CD4-positive, alpha-beta memory T cell (primary cell): ENCODE measurements around the gene KLK5. TPM values are rescaled to one million over a fixed set of nuclear protein-coding genes. Genes with fewer than 3 reads are reported as not detected.
"Not testable (repeated sequence)": the region's sequence is repeated elsewhere in the genome, so short reads cannot be mapped to it uniquely, and the experiment has no call there.

ENCODE experiments used
- CTCF ChIA-PET: fragments of 350-600 bp; sonication (Branson Sonifier 250); formaldehyde crosslinking; loops from one replicate; lab custom pipeline; 2021; ENCODE audit warnings: inconsistent platforms; ENCODE audit not compliant: partially characterized antibody; lab: Charles Lee
- POLR2A ChIA-PET: fragments of 350-600 bp; sonication (Branson Sonifier 250); formaldehyde crosslinking; loops from one replicate; lab custom pipeline; 2021; ENCODE audit not compliant: partially characterized antibody; lab: Charles Lee
- DNase-seq, 5 donors: peaks; one replicate each; pipeline versions ENCODE4 v3.0.0 to v3.0.0-alpha.2; 2020 to 2022; ENCODE audit warnings: mixed read lengths in 1 of 5
- H3K27ac ChIP-seq: one replicate; pipeline ENCODE4 v1.7.0; 2013; ENCODE audit warnings: low read depth, low read length
- H3K27me3 ChIP-seq: 2 replicates; pipeline ENCODE4 v1.7.0; 2013; ENCODE audit warnings: mild to moderate bottlenecking, low read length, moderate library complexity; ENCODE audit not compliant: insufficient read depth
- H3K36me3 ChIP-seq: 2 replicates; pipeline ENCODE4 v1.7.0; 2013; ENCODE audit warnings: mild to moderate bottlenecking, low read length, moderate library complexity; ENCODE audit not compliant: insufficient read depth
- H3K4me1 ChIP-seq: 2 replicates; pipeline ENCODE4 v1.7.0; 2013; ENCODE audit warnings: mild to moderate bottlenecking, low read length, moderate library complexity; ENCODE audit not compliant: insufficient read depth
- H3K4me3 ChIP-seq, 2 donors: one replicate each; pipeline ENCODE4 v1.7.0; 2013; ENCODE audit warnings: low read length in 2 of 2, mild to moderate bottlenecking in 1 of 2
- H3K9me3 ChIP-seq, 2 donors: one replicate each; pipeline ENCODE4 v1.7.0; 2013; ENCODE audit warnings: low read length in 2 of 2, control low read depth in 1 of 2; ENCODE audit not compliant: control insufficient read depth in 1 of 2
- H3K27ac Mint-ChIP-seq, 7 donors: one replicate each; pipeline ENCODE4 v1.8.0; 2020 to 2021; ENCODE audit warnings: mixed read lengths in 7 of 7, mild to moderate bottlenecking in 6 of 7, inconsistent platforms in 3 of 7, moderate library complexity in 3 of 7
- H3K27me3 Mint-ChIP-seq, 2 donors: one replicate each; pipeline ENCODE4 v1.8.0; 2020 to 2021; ENCODE audit warnings: mixed read lengths in 2 of 2
- H3K36me3 Mint-ChIP-seq, 2 donors: one replicate each; pipeline ENCODE4 v1.8.0; 2020 to 2021; ENCODE audit warnings: mixed read lengths in 2 of 2, inconsistent platforms in 1 of 2, mild to moderate bottlenecking in 1 of 2
- H3K4me1 Mint-ChIP-seq, 4 donors: one replicate each; pipeline ENCODE4 v1.8.0; 2020 to 2021; ENCODE audit warnings: mixed read lengths in 4 of 4, mild to moderate bottlenecking in 1 of 4
- H3K4me3 Mint-ChIP-seq, 8 donors: one replicate each; pipeline ENCODE4 v1.8.0; 2020 to 2021; ENCODE audit warnings: mixed read lengths in 8 of 8, mild to moderate bottlenecking in 7 of 8, moderate library complexity in 6 of 8, inconsistent platforms in 3 of 8
- H3K9me3 Mint-ChIP-seq, 8 donors: one replicate each; pipeline ENCODE4 v1.8.0; 2020 to 2021; ENCODE audit warnings: mixed read lengths in 8 of 8, mild to moderate bottlenecking in 5 of 8, inconsistent platforms in 3 of 8, moderate library complexity in 1 of 8
- intact Hi-C: fragments of 100-400 bp; cut with micrococcal nuclease; formaldehyde crosslinking; loops from one replicate; pipeline ENCODE4 v1.15.1; 2023
- polyA plus RNA-seq, 2 donors: library from polyadenylated mRNA; unstranded; fragments of 300-500 nt; fragmentation: Illumina TruSeq; gene quantifications; one replicate each; pipeline ENCODE4 v1.2.3, GENCODE V29; 2021
- total RNA-seq, 2 experiments: library from RNA; stranded (reverse); gene quantifications; one replicate each; pipeline ENCODE4 v1.2.3, GENCODE V29; 2021

KLK5 gene
- total and polyA plus RNA-seq, 4 experiments from 2014 or later, result not detected

- H3K27me3 ChIP-seq, result no peaks in the 10 kb centered on the region
- peaks cover 0 to 26% (median 10%) of the 10 kb centered on the region in 8 donors for H3K9me3 Mint-ChIP-seq
- H3K36me3 ChIP-seq, result no peaks in the 10 kb centered on the region
- ChIA-PET POLR2A (no interaction called here), CTCF (no interaction called here)
- no peak overlapping the region for H3K27ac Mint-ChIP-seq
- intact Hi-C loops, result no loop called here
- DNase-seq, result no peak
- H3K4me1 Mint-ChIP-seq, result no peaks in the 10 kb centered on the region
- no peak overlapping the region for H3K4me3 Mint-ChIP-seq
- no peaks in the 10 kb centered on the region for H3K36me3 Mint-ChIP-seq
- no peaks in the 10 kb centered on the region for H3K9me3 ChIP-seq
- no peak overlapping the region for H3K27ac ChIP-seq
- H3K4me1 ChIP-seq, result no peaks in the 10 kb centered on the region
- H3K27me3 Mint-ChIP-seq, result peaks cover 15 to 22% of the 10 kb centered on the region in 2 donors
- no peak overlapping the region for H3K4me3 ChIP-seq
These were observed 55.2 kb downstream of the KLK5 start for GRCh38 chr19:50897612-50898011.

- H3K27me3 Mint-ChIP-seq, result peaks cover 18 to 24% of the 10 kb centered on the region in 2 donors
- no peaks in the 10 kb centered on the region for H3K36me3 ChIP-seq
- no peaks in the 10 kb centered on the region for H3K36me3 Mint-ChIP-seq
- H3K27me3 ChIP-seq, result no peaks in the 10 kb centered on the region
- no peak overlapping the region for H3K27ac Mint-ChIP-seq
- CTCF ChIA-PET, result no interaction called here
- POLR2A ChIA-PET, result no interaction called here
- no peak overlapping the region for H3K4me3 Mint-ChIP-seq
- H3K4me3 ChIP-seq, result no peak overlapping the region
- H3K4me1 Mint-ChIP-seq, result no peaks in the 10 kb centered on the region
- DNase-seq, result no peak
- intact Hi-C loops, result no loop called here
- peaks cover 0 to 26% (median 10%) of the 10 kb centered on the region in 8 donors for H3K9me3 Mint-ChIP-seq
- H3K27ac ChIP-seq, result no peak overlapping the region
- H3K4me1 ChIP-seq, result no peaks in the 10 kb centered on the region
- no peaks in the 10 kb centered on the region for H3K9me3 ChIP-seq
These were observed 55.6 kb downstream of the KLK5 start for GRCh38 chr19:50897191-50897607.

- Mint-ChIP-seq H3K27me3 (peaks cover 17 to 26% of the 10 kb centered on the region in 2 donors), H3K9me3 (peaks cover 0 to 26% (median 10%) of the 10 kb centered on the region in 8 donors), H3K27ac (peak overlapping the region in 1 of 7 donors; percentile 17), H3K4me3 (no peak overlapping the region), H3K36me3 (no peaks in the 10 kb centered on the region), H3K4me1 (no peaks in the 10 kb centered on the region)
- POLR2A ChIA-PET, result no interaction called here
- CTCF ChIA-PET, result no interaction called here
- Histone ChIP-seq H3K27ac (no peak overlapping the region), H3K4me1 (no peaks in the 10 kb centered on the region), H3K9me3 (no peaks in the 10 kb centered on the region), H3K36me3 (no peaks in the 10 kb centered on the region), H3K4me3 (no peak overlapping the region), H3K27me3 (no peaks in the 10 kb centered on the region)
- DNase-seq, result no peak
- intact Hi-C loops, result no loop called here
These were observed 56.1 kb downstream of the KLK5 start for GRCh38 chr19:50896591-50897190.

- H3K36me3 ChIP-seq, H3K4me1 ChIP-seq, H3K27me3 ChIP-seq, H3K36me3 Mint-ChIP-seq, POLR2A ChIA-PET, intact Hi-C loops, CTCF ChIA-PET, H3K4me1 Mint-ChIP-seq, DNase-seq, H3K27ac ChIP-seq, H3K4me3 Mint-ChIP-seq, H3K4me3 ChIP-seq, H3K9me3 ChIP-seq: not testable (repeated sequence)
- H3K27ac Mint-ChIP-seq, result peak overlapping the region in 1 of 7 donors; percentile 84
- H3K27me3 Mint-ChIP-seq, result peaks cover 17 to 28% of the 10 kb centered on the region in 2 donors
- peaks cover 0 to 26% (median 10%) of the 10 kb centered on the region in 8 donors for H3K9me3 Mint-ChIP-seq
These were observed 56.7 kb downstream of the KLK5 start for GRCh38 chr19:50896089-50896590.

- H3K27me3 Mint-ChIP-seq, result peaks cover 17 to 36% of the 10 kb centered on the region in 2 donors
- intact Hi-C loops, result no loop called here
- Histone ChIP-seq H3K9me3 (no peaks in the 10 kb centered on the region), H3K36me3 (no peaks in the 10 kb centered on the region), H3K4me1 (no peaks in the 10 kb centered on the region), H3K27ac (no peak overlapping the region), H3K4me3 (no peak overlapping the region), H3K27me3 (no peaks in the 10 kb centered on the region)
- peak overlapping the region in 1 of 7 donors; percentile 57 for H3K27ac Mint-ChIP-seq
- DNase-seq, result no peak
- CTCF ChIA-PET, result no interaction called here
- H3K4me1 Mint-ChIP-seq, result no peaks in the 10 kb centered on the region
- H3K4me3 Mint-ChIP-seq, result no peak overlapping the region
- H3K9me3 Mint-ChIP-seq, result peaks cover 0 to 26% (median 10%) of the 10 kb centered on the region in 8 donors
- POLR2A ChIA-PET, result no interaction called here
- no peaks in the 10 kb centered on the region for H3K36me3 Mint-ChIP-seq
These were observed 58.1 kb downstream of the KLK5 start for GRCh38 chr19:50894478-50895356.

Other genes with a start within 250 kb of the KLK5 start
- not detected for gene SHANK1, start 233.2 kb downstream of the KLK5 start, total RNA-seq
- gene SHANK1, start 233.2 kb downstream of the KLK5 start, polyA plus RNA-seq, result not detected
- gene CLEC11A, start 229.7 kb downstream of the KLK5 start, total RNA-seq, result 1 to 10 TPM in 1 of 2 experiments, under 1 TPM in 1; 0.78 to 1.2 TPM
- gene CLEC11A, start 229.7 kb downstream of the KLK5 start, polyA plus RNA-seq, result under 1 TPM; 0.47 to 0.57 TPM
- not detected for gene GPR32, start 182.6 kb downstream of the KLK5 start, total RNA-seq
- gene GPR32, start 182.6 kb downstream of the KLK5 start, polyA plus RNA-seq, result not detected
- not detected for gene ACP4, start 162.6 kb downstream of the KLK5 start, total RNA-seq
- gene ACP4, start 162.6 kb downstream of the KLK5 start, polyA plus RNA-seq, result not detected
- not detected for gene KLK1, start 129.3 kb downstream of the KLK5 start, total RNA-seq
- not detected for gene KLK1, start 129.3 kb downstream of the KLK5 start, polyA plus RNA-seq
- not detected for gene KLK15, start 119.5 kb downstream of the KLK5 start, total RNA-seq
- gene KLK15, start 119.5 kb downstream of the KLK5 start, polyA plus RNA-seq, result not detected
- not detected for gene KLK3, start 98.1 kb downstream of the KLK5 start, total RNA-seq
- gene KLK3, start 98.1 kb downstream of the KLK5 start, polyA plus RNA-seq, result not detected
- not detected for gene KLK2, start 79.6 kb downstream of the KLK5 start, total RNA-seq
- not detected for gene KLK2, start 79.6 kb downstream of the KLK5 start, polyA plus RNA-seq
- not detected for gene KLK4, start 41.6 kb downstream of the KLK5 start, total RNA-seq
- not detected for gene KLK4, start 41.6 kb downstream of the KLK5 start, polyA plus RNA-seq
- not detected for gene KLK6, start 16.6 kb upstream of the KLK5 start, total RNA-seq
- not detected for gene KLK6, start 16.6 kb upstream of the KLK5 start, polyA plus RNA-seq
- not detected for gene KLK7, start 30.9 kb upstream of the KLK5 start, total RNA-seq
- not detected for gene KLK7, start 30.9 kb upstream of the KLK5 start, polyA plus RNA-seq
- not detected for gene KLK8, start 48.6 kb upstream of the KLK5 start, total RNA-seq
- not detected for gene KLK8, start 48.6 kb upstream of the KLK5 start, polyA plus RNA-seq
- gene KLK10, start 66.7 kb upstream of the KLK5 start, total RNA-seq, result not detected
- not detected for gene KLK10, start 66.7 kb upstream of the KLK5 start, polyA plus RNA-seq
- gene KLK11, start 73.6 kb upstream of the KLK5 start, total RNA-seq, result not detected
- gene KLK11, start 73.6 kb upstream of the KLK5 start, polyA plus RNA-seq, result not detected
- not detected for gene KLK12, start 82.0 kb upstream of the KLK5 start, total RNA-seq
- not detected for gene KLK12, start 82.0 kb upstream of the KLK5 start, polyA plus RNA-seq
- gene KLK13, start 112.1 kb upstream of the KLK5 start, total RNA-seq, result not detected
- gene KLK13, start 112.1 kb upstream of the KLK5 start, polyA plus RNA-seq, result not detected
- gene KLK14, start 129.8 kb upstream of the KLK5 start, total RNA-seq, result 1 to 10 TPM in 1 of 2 experiments, not detected in 1; 1.1 TPM
- not detected for gene KLK14, start 129.8 kb upstream of the KLK5 start, polyA plus RNA-seq
- 10 to 100 TPM; 11.4 TPM for gene CTU1, start 155.4 kb upstream of the KLK5 start, total RNA-seq
- gene CTU1, start 155.4 kb upstream of the KLK5 start, polyA plus RNA-seq, result 1 to 10 TPM; 1.4 to 9.2 TPM
- gene SIGLEC9, start 171.9 kb upstream of the KLK5 start, total RNA-seq, result 1 to 10 TPM; 3.4 to 3.9 TPM
- gene SIGLEC9, start 171.9 kb upstream of the KLK5 start, polyA plus RNA-seq, result 1 to 10 TPM; 2.4 to 2.6 TPM
- gene SIGLEC7, start 189.3 kb upstream of the KLK5 start, total RNA-seq, result under 1 TPM; 0.25 to 0.52 TPM
- gene SIGLEC7, start 189.3 kb upstream of the KLK5 start, polyA plus RNA-seq, result under 1 TPM in 1 of 2 donors, not detected in 1; 0.57 TPM